Brain pericyte (primary cell): Measurements from ENCODE around the gene SPINT1.

Experiments used
- DNase-seq: peaks from one replicate; pipeline ENCODE4 v3.0.0-alpha.2; 2012; ENCODE audit warnings: low read depth, low spot score

The SPINT1 gene, protein sequence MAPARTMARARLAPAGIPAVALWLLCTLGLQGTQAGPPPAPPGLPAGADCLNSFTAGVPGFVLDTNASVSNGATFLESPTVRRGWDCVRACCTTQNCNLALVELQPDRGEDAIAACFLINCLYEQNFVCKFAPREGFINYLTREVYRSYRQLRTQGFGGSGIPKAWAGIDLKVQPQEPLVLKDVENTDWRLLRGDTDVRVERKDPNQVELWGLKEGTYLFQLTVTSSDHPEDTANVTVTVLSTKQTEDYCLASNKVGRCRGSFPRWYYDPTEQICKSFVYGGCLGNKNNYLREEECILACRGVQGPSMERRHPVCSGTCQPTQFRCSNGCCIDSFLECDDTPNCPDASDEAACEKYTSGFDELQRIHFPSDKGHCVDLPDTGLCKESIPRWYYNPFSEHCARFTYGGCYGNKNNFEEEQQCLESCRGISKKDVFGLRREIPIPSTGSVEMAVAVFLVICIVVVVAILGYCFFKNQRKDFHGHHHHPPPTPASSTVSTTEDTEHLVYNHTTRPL

DNA sequence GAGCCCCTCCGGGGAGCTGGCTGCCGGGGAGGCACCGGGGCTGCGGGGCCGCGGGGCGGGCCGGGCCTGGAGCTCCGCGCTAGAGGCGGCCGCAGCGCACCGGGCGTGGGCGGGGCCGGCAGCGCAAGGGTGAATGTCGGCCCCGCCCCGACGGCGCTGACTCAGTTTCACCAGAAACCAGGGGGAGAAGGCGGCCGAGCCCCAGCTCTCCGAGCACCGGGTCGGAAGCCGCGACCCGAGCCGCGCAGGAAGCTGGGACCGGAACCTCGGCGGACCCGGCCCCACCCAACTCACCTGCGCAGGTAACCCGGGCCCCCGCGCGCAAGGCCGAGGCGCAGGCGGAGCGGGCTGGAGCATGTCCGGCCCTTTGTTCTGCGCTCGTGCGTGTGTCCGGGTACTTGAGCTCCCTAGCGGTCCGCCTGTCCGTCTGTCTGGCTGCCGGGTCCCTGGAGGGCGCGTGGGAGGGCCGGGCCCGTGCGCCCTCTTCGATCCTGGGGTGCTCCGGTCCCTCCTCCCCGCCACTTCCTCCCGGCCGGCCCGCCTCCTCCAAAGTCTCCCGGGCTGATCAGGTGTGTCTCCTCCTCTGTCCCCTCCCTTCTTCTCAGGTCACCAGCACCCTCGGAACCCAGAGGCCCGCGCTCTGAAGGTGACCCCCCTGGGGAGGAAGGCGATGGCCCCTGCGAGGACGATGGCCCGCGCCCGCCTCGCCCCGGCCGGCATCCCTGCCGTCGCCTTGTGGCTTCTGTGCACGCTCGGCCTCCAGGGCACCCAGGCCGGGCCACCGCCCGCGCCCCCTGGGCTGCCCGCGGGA is at the start of gene SPINT1:
SPINT1 (plus strand) TSS at position 164 of the 811 bp plus-strand sequence; CDS start at position 671, 507 bp downstream.
- no peak for DNase-seq

DNA sequence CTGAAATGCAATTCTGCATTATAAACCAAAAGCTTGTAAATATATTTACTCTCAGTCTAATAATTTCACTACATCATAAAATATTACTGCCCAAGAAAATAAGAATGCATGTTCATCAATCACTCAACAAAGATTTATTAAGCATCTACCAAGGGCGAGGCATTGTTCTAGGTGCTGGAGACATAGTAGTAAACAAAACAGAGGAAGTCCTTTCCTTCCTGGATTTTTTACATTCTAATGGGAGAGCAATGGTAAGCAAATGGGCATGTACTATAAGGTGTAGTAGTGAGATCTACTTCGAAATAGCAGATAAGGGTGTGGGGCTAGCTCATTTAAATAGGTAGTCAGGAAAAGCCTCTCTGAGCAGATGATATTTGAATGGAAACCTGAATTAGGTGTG is 47.8 kb upstream of the SPINT1 start:
- DNase-seq, result no peak

DNA sequence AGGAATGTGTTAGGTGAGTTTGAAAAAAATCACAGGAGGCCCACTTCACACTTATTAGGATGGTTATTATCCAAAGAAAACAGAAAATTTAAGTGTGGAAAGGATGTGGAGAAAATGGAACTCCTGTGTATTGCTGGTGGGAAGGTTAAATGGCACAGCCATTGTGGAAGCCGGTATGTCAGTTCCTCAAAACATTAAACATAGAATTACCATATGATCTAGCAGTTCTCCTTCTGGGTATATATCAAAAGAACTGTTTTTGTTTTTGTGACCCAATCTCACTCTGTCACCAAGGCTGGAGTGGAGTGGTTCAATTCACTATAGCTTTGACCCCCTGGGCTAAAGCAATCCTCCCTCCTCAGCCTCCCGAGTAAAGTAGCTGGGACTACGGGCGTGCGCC is 47.3 kb upstream of the SPINT1 start:
- DNase-seq, result no peak

DNA sequence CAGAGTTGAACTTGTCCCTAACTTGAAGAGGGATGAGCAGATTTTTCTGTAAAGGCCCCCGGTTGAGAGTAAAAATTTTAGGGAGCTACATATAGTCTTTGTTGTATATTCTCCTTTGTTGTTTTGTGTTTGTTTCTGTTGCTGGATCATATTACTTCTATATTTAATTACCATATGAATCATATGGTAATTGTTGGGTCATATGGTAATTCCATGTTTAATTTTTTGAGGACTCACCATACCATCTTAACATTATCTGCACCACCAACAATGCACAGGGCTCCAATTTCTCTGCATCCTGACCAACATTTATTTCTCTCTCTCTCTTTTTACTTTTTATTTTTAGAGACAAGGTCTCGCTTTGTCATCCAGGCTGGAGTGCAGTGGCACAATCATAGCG is 44.3 kb upstream of the SPINT1 start:
- no peak for DNase-seq

DNA sequence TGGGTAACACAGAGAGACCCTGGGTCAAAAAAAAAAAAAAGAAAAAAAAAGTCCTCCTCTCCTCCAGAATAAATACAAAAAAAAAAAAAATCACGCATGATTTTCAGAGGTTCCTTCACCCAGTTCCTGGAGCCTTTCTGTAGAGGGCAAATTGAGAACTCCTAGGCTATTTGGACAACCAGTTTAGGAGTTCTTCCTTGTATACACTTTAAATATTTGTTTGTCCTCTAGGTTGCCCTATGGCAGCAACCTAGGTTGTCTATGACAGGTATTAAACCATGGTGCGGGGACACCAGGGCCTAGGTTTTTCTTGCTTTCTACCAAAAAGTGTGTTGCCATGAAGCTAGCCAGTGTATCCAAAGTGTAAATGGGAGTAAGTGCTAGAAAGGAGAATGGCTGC is 40.8 kb upstream of the SPINT1 start:
- DNase-seq, result no peak

DNA sequence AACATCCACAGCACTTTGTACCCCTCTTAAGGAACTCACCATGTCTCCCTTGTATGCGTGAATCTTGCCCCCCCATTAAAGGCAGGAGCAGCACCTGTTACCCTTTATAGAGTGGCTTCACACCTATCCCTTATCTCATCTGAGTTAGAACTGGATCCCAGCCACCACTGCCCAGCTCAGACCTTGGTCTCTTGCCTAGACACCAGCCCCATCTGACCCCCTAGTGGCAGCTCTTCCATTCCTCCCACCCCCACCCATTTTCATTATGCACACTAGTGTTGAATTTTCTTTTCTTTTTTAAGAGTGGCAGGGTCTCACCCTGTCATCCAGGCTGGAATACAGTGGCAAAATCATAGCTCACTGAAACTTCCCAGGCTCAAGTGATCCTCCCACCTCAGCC is 40.2 kb upstream of the SPINT1 start:
- DNase-seq, result no peak

DNA sequence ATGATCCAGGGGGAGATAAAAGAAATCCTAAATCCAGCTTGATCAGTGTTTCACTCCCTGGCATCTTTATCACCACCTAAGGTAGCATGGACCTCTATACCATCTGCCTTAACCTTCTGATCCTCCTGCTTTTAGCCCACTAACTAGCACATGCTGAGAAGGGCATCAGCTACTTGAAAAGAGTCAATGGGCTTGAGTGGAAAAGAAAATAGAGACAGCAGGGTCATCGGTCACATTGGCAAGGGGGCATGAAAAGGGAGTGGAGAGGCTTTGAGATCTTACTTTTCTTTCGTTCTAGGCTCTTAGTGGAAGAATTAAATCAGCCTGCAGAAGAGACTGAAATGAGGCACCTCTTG is 37.2 kb upstream of the SPINT1 start:
- no peak for DNase-seq

DNA sequence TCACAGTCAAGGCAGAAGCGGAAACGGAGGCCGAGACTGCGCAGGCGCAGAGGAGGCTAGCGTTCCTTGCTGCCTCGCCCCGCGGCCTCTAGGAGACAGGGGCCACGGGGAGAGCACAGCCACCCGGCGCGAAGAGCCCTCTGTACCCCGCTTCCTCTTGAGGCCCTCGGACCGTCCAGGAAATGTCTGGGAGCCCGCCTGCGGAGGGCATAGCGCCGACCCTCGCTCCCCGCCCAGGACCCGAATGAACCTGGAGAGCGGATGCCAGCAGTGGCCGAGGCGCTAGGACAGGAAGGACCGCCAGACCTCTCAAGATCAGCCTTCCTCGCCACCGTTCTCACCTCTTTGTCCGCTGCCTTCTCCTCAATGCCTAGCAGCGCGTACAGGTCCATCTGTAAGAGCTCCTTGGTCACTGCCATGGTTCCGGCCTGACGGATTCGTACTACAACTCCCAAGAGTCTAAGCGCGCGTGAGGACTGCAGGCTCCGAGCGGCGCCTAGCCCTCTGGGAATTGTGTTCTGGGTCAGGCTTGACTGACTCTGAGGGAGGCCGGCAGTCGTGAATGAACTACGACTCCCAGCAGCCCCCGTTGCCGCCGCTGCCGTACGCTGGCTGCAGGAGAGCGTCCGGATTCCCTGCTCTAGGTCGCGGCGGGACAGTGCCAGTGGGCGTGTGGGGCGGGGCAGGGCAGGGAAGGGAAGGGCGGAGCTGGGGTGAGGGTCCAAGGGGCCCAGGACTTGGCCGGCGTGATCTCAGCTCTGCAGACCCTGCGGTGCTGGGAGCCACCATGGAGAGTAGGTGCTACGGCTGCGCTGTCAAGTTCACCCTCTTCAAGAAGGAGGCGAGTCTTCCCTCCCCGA is 36.6 kb upstream of the SPINT1 start, which contains the start of the genes DNAJC17 and ZFYVE19:
DNAJC17 (minus strand) TSS at position 446 of the 860 bp plus-strand sequence; CDS start at position 419, 27 bp downstream.
ZFYVE19 (plus strand) TSS at position 62 of the 860 bp plus-strand sequence; CDS start at position 563, 501 bp downstream.
- DNase-seq, result peak; percentile 93

DNA sequence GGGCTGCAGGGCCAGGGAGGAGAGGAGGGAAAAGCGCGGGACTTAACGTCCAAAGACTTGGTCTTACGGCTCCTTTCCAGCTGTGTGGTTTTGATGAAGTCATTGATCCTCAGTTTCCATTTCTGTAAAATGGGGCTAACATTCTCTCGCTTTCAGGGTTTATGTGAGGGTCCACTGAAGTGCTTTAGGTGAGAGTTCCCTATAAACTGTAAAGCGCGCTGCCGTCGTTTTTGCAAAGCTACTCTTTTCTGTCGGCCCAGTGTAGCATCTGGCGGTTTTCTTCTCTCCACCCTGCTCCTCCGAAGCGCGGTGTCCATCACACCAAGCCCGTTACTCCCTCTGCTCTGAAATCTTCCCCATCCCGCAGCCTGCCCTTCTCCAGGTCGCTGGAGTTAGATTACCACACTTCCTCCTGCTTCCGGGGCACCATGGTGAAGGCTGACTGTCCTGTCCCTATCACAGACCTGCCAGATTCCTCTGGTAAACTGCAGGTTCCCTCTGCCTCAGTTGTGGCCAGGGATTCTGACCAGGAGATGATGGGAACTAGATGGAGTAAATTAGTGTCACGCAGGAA is 35.9 kb upstream of the SPINT1 start:
- no peak for DNase-seq

DNA sequence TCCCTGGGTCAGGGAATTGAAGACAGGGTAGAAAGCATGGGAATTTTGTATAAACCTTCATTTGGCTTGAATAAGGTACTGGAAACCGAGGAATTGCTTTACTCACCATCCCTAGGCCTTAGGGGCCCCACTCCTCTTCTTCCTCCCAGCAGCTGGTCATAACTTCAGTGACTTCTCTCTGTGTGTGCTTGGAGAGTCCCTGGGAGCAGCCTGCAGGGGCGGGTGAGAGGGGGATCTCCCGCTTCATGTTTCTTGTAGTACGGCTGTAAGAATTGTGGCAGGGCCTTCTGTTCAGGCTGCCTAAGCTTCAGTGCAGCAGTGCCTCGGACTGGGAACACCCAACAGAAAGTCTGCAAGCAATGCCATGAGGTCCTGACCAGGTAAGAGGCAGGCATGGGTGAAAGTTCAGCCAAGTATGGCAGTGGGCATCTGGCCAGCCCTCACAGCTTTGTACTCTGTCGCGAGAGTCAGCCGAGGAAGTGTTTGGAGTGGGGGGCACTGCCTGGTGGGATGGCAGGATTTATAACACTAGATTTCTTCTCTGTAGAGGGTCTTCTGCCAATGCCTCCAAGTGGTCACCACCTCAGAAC is 34.9 kb upstream of the SPINT1 start:
- DNase-seq, result no peak

DNA sequence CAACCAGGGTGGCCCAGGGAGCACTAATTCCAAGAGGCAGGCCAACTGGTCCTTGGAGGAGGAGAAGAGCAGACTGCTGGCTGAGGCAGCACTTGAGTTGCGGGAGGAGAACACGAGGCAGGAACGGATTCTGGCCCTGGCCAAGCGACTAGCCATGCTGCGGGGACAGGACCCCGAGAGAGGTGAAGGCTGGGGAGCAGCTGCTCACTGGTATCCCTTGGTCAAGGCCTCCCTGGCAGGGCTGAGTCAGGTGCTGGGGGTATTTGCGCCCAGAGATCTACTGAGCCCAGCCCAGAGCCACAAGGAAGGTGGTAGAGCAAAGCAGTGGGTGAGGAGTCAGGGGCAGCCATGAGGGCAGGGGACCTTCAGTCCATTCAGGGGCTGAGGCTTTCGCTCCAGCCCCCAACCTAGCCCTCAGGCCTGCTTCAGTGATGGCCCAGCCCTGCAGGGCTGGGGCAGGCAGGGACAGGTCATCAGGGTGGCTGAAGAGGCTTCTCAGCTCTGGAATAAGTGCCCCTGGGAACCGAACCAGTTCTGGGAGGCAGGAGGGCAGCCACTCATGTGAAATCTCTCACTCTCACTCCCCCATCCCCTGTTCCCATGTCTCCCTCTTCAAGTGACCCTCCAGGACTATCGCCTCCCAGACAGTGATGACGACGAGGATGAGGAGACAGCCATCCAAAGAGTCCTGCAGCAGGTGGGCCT is 31.0 kb upstream of the SPINT1 start:
- DNase-seq, result no peak

DNA sequence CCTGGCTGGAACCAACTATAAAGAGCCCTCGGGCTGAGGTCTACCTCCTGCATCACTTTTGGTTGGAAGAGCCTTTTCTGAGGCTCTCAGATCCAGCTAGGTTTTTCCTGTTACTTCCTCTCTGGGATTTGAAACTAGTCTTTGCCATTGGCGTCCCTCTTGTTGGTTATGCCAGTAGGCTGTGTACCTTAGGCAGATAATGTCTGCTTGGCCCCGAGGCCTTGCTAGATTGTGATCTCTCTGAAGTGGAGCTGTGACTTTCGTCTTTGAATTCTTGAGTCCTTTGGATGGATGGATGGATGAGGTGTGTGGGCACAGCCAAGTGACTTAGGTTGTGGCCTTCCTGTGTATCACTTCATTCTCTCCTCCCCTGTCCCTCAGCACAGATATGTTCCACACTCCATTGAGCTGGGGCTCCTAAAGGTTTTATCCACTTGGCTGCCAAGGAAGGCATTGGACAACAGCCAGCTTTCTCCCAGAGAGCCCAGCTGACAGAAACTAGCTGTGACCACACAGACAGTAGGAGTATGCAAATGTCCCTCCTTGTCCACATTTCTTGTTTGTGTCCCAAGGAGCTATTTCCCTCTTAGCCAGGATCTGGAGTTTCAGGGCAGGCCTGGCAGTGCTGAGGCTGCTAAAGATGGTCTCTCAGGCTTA is 28.7 kb upstream of the SPINT1 start:
- no peak for DNase-seq

DNA sequence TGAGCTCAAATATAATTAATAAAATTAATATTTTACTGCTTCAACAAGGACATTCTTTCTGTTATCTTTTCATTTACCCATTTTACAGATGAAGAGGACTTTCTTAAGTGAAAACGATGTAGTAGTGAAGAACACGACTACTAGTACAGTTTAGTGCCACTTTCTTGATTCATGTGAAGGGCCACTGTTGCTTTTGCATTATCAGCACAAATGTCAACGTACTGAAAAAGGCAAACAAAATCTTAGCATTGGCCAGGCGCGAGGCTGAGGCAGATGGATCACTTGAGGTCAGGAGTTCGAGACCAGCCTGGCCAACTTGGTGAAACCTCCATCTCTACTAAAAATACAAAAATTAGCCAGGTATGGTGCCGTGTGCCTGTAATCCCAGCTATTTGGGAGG is 24.8 kb upstream of the SPINT1 start:
- DNase-seq, result no peak

DNA sequence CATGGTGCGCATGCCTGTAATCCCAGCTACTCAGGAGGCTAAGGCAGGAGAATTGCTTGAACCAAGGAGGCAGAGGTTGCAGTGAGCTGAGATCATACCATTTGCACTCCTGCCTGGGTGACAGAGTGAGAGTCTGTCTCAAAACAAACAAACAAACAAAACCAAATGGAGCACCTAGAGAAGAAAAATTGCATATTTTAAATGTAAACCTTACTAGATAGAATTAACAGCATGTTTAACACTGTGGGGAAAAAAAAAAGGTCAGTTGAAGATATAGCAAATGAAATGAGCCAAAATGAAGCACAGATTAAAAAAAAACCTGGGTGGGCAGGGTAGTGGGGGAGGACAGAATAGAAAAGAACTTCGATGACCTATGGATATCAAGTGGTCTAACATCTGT is 22.7 kb upstream of the SPINT1 start:
- DNase-seq, result no peak

DNA sequence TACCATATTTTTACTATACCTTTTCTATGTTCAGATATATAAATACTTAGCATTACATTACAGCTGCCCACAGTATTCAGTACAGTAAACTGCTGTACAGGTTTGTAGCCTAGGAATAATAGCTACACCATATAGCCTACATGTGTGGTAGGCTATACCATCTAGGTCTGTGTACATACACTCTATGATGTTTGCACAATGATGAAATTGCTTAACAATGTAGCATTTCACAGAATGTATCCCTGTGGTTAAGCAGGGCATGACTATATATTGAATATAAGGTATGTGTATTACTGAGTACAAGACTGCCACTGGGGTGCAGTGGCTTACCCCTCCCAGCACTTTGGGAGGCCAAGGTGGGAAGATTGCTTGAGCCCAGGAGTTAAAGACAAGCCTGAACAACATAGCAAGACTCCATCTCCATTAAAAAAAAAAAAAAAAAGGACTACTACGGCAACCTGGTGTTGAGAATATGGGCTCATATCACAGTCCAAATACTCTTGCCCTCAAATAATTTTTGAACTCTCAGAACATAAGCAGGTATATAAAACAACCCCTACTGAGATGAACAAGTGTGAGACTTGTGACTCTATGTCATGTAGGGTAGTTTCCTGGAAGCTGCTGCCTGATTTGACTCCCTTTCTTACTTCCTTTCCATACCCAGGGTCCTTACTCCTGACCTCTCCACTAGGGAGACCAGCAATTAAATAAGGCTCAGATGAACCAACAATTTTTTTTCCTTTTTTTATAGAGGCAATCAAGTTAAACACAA is 20.1 kb upstream of the SPINT1 start:
- DNase-seq, result no peak

DNA sequence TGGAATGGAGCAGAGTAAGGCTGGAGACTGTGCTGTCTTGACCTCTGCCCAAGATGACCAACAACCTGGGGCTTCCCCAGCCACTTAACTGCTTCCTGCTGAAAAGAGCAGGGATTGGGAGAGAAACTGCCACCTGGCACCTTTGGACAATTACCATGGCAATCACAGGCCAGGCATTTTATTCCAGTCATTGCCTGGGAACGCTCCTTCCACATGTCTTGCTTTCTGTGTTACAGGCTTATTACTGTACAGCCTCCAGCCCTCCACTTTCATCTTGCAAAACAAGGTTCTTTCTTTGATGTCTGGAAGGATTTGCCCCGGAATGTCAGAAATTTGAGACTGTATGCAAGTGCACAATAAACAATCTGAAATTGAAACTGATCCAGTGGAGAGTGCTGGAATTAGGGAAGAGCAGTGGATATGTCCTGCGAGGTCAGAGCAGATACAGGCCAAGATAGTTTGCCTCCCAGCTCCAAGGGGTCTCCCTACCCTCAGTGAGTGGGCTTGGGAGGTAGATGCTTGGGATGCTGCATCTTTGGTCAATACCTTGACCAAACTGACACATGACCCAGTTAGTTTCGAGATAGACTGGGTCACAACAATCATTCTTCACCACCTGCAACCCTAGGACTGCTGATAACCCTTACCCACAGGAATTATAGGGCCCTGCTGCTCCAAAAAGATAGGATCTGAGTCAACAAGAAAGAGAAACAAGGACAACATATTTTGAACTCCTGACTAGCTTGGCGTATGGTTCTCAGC is 18.0 kb upstream of the SPINT1 start:
- DNase-seq, result no peak

DNA sequence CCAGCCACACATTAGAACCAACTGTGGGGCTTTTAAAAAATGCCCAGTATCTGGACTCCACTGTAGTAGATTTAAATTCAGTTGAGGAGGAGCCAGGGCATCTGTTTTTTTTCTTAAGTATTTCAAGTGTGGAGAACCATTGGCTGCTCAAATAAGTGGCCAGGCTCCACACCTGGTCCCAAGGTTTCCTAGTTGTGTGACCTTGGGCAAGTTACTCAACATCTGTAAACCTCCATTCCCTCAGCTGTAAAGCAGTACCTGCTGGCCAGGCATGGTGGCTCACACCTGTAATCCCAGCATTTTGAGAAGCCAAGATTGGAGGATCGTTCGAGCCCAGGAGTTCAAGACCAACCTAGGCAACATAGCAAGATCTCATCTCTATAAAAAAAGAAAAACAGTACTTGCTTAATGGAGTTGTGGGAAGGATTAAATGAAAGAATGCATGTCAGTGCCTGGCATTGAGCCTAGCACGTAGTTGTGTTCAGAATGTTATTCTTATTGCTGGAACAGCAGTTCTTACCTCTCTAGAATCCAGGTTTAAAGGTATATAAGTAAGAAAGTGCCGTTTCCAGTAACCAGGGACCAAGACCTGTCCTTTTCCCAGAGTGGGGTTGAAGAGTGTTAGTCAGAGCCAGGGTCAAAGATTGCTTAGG is 17.3 kb upstream of the SPINT1 start:
- DNase-seq, result no peak
